Renal cortex interstitium (tissue), 11 donors: ENCODE results near the gene EHHADH. TPM values are rescaled to one million over a fixed set of nuclear protein-coding genes. Genes with fewer than 3 reads are reported as not detected.
"Not testable (repeated sequence)": the region's sequence is repeated elsewhere in the genome, so short reads cannot be mapped to it uniquely, and the experiment has no call there.

Source experiments
- DNase-seq, 11 donors: peaks; one replicate each; pipeline ENCODE4 v3.0.0-alpha.2; 2013; ENCODE audit warnings: low read depth in 9 of 11, low spot score in 4 of 11; ENCODE audit errors: extremely low read depth in 1 of 11
- polyA plus RNA-seq, 3 donors: library from polyadenylated mRNA; unstranded; fragments of 120-200 nt; gene quantifications; one replicate each; pipeline ENCODE4 v1.2.1, GENCODE V29; 2013; ENCODE audit not compliant: insufficient read length in 3 of 3

Gene EHHADH
- polyA plus RNA-seq, 3 donors, result 26.3 to 31.7 (median 30.9) TPM

GRCh38 chr3:185264849-185265553, 11.2 kb upstream of the EHHADH start:
- DNase-seq, result no peak

GRCh38 chr3:185263423-185263822, 9.6 kb upstream of the EHHADH start:
- no peak for DNase-seq

DNA sequence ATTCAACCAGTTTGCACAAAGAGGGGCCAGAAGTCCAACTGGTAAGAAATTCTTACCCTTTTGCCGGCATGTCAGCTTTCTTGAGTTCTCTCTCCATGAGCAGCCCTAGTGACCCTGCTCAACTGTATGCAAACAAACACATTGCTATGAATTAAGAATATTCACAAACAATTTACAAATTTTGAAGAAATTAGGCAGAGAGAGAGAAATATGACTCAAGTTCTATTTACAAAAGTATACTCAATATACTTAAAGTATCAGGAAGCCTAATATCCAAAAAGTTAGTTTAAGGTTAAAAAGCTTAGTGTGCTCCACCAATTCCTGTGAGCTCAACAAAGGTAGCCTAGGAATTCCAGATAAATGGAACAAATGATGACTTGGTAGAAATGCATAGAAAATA, 3.5 kb upstream of the EHHADH start:
- DNase-seq, result no peak

DNA sequence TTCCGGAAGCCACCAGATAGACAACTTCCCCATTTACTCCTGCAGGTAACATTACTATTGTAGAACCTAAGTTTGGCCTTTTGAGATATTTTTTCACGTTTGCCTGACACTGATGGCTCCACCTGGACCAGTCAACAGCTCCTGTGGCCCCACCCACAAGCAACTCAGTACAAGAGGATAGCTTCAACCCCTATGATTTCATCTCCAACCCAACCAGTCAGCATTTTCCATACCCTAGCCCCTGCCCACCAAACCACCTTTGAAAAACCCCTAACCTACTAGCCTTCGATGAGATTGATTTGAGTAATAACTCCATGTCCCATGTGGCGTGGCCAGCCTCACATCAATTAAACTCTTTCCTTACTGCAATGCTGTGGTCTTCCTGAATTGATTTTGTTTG, 950 bp upstream of the EHHADH start:
- no peak for DNase-seq

GRCh38 chr3:185253133-185253532, 716 bp downstream of the EHHADH start:
- DNase-seq, result not testable (repeated sequence)

DNA sequence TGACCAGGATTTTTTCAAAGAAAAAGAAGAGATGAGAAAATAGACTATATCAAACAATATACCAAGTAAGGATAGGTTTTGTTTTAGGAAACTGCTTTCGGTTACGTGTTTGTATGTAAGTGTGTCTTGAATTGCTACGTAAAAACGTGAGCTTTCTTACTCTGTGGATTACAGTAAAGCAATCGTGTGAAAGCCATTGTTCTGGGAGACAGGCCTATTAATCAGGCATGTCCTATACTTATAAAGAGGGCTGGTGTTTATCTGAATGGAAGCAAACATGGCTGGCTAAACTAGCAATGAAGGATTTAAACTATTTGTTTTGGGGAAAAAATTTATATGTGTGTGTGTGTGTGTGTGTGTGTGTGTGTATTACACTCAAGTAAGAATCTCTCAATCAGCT, 2.6 kb downstream of the EHHADH start:
- no peak for DNase-seq

DNA sequence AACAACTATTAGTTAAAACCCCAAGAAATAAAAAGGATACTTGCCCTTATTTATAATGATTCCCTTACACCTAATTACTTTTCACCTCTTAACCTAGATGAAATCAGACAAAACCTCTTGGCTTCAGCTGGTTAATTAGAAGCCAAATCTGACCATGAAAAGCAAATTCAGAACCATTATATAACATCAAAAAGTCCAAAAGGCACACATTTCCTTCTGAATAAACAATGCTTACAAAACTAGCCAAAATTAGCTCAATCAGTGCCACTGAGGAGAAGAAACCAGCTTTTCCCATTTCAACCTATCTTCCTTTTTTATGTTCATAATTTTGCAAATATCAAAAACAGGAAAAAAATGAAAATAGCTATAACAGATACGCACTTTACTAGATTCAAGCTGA, 3.2 kb downstream of the EHHADH start:
- no peak for DNase-seq

DNA sequence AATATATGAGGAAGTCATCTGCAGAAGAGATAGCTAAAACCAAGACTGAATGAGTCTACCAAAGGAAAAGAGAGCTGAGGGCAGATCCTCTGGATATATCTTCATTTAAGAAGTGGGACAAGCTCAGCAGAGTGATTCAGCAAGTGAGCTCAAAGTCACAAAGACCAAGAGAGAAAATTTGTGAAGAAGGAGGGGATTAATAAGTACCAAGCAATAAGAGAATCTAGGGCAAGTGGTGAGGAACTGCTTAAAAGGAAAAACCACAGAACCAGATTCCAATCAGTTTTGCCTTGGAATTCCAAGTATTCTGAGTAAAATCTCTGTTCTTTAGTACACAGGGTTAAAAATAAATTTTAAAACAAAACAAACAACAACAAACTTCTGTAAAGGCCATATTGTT, 3.6 kb downstream of the EHHADH start:
- no peak for DNase-seq

DNA sequence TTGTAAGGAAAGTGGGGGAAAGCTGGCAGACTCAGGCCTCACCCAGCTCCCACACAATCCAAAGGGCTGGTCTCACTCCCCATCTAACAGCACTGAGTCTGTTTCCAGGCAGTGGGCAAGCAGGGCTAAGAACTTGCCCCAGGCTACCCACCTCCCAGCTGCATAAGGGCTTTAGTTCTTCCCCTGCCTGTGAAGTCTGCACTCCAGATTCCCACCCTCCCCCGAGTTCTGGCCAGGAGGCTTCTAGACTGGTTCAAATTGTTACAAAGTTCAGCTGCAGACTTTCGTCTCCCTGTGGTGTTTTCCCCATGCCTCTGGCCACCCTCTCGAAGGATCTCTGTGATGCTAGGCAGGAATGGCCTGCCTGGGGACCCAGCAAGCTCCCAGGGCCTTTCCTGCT, 11.2 kb downstream of the EHHADH start:
- DNase-seq, result no peak

GRCh38 chr3:185236969-185237368, 16.9 kb downstream of the EHHADH start:
- DNase-seq, result no peak

- DNase-seq, result no peak
These were observed 20.5 kb downstream of the EHHADH start for GRCh38 chr3:185233328-185233727.

- not testable (repeated sequence) for DNase-seq
These were observed 27.3 kb downstream of the EHHADH start for GRCh38 chr3:185226526-185226925.

- no peak for DNase-seq
These were observed 28.3 kb downstream of the EHHADH start for GRCh38 chr3:185225523-185225922.

- DNase-seq, result no peak
These were observed 28.8 kb downstream of the EHHADH start for GRCh38 chr3:185225080-185225479.

DNA sequence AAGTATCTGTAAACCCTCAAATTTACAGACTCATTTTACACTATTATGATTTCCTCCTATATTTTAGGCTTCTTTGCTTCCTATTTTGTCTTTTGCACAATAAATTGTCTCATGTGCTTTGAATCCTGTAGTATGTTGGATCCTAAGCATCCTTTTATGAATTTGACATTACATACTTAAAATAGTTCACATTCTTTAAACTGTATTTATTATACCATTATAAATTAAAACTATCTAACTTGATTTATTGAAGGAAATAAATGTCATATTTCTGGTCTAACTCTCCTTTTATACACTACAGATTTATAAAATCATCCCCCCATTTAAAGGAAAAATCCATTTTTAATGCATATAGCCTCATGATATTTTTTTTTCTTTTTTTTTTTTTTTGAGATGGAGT, 32.6 kb downstream of the EHHADH start:
- DNase-seq, result no peak

DNA sequence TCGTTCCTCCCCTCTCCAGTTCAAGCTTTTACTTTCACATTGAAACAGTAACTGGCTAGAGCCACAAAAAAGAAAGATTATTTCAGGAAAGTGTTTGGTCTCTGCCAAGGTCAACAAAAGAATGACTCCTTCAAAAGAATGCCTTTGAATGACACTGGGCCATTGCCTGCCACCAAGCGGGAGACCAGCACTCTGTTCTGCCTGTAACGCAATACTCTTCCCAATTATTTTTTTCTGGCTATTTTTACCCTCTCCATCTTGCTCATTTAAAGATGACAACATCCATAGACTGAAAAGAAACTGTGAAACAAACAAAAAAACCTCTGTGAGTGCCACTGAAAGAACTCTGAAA, 37.3 kb downstream of the EHHADH start:
- DNase-seq, result peak in 3 of 11 donors; percentile 6 to 18 (median 16)

- DNase-seq, result peak in 3 of 11 donors; percentile 10 to 12 (median 12)
These were observed 37.8 kb downstream of the EHHADH start for GRCh38 chr3:185215873-185216606.

DNA sequence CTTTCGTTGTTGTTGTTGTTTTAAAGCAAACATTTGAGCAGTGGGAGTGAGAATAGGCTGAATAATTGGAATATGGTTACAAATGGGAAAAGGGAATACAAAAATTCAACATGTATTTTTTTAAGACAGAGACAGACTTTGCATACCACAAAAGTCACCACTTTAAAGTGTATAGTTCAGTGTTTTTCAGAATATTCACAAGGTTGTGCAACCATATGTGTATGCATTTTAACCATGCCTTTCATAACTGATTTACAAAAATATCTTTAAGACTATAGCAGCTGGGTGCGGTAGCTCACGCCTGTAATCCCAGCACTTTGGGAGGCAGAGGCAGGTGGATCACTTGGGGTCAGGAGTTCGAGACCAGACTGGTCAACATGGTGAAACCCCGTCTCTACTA, 41.3 kb downstream of the EHHADH start:
- no peak for DNase-seq

- no peak for DNase-seq
These were observed 41.8 kb downstream of the EHHADH start for GRCh38 chr3:185212086-185212485.

GRCh38 chr3:185210621-185211142, 43.2 kb downstream of the EHHADH start:
- DNase-seq, result no peak

DNA sequence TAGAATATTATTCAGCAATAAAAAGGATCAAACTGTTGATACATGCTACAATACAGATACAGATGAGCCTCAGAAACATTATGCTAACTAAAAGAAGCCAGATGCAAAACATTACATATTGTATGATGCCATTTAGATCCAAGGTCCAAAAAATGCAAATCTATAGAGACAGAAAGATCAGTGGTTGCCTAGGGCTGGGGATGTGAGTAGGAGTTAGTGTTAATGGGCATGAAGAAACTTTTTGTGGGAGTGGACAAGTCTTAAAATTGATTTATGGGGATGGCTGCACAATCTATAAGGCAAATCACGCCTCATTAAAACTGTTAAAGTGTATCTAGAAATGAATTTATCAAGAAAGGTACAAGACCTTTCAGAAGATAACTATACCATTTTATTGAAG, 45.0 kb downstream of the EHHADH start:
- DNase-seq, result no peak
